Endothelial cell (in vitro differentiated cells): ENCODE measurements around the gene YRDC. TPM values are rescaled to one million over a fixed set of nuclear protein-coding genes. Genes with fewer than 3 reads are reported as not detected.
A peak's percentile ranks its signal among the peaks of the same experiment; 100 is the strongest.

Source experiments
- DNase-seq: peaks from one replicate; pipeline ENCODE4 v3.0.0; 2021; ENCODE audit warnings: low spot score
- H3K27ac Mint-ChIP-seq: one replicate; pipeline ENCODE4 v1.8.0; 2021; ENCODE audit warnings: mixed read lengths, inconsistent platforms; ENCODE audit not compliant: unreplicated experiment
- H3K27me3 Mint-ChIP-seq: one replicate; pipeline ENCODE4 v1.8.0; 2021; ENCODE audit warnings: mild to moderate bottlenecking, moderate library complexity, mixed read lengths, inconsistent platforms; ENCODE audit not compliant: unreplicated experiment
- H3K36me3 Mint-ChIP-seq: one replicate; pipeline ENCODE4 v1.8.0; 2021; ENCODE audit warnings: mild to moderate bottlenecking, low read depth, mixed read lengths, inconsistent platforms; ENCODE audit not compliant: unreplicated experiment
- H3K4me1 Mint-ChIP-seq: one replicate; pipeline ENCODE4 v1.8.0; 2021; ENCODE audit warnings: mild to moderate bottlenecking, mixed read lengths, inconsistent platforms; ENCODE audit not compliant: unreplicated experiment
- H3K4me3 Mint-ChIP-seq: one replicate; pipeline ENCODE4 v1.8.0; 2021; ENCODE audit warnings: mild to moderate bottlenecking, mixed read lengths, inconsistent platforms; ENCODE audit not compliant: unreplicated experiment
- H3K9me3 Mint-ChIP-seq: one replicate; pipeline ENCODE4 v1.8.0; 2021; ENCODE audit warnings: mixed read lengths, inconsistent platforms; ENCODE audit not compliant: unreplicated experiment
- total RNA-seq: library from RNA; stranded (reverse); fragmentation: NEBNext Ultra II Directional; extraction: Animal tissue kit (Norgen Biotek cat#: 25700); gene quantifications from one replicate; pipeline ENCODE4 v1.2.1, GENCODE V29; 2021; ENCODE audit not compliant: unreplicated experiment
- TF ChIP-seq, protein P1 (sequence below): fragments of 200-600 bp; sonication (generic); IDR thresholded peaks from one replicate; pipeline ENCODE4 v1.5.0; 2021; ENCODE audit warnings: antibody characterized with exemption; ENCODE audit not compliant: unreplicated experiment

Gene YRDC
- total RNA-seq, 1 donor from 2014 or later: 11.9 TPM

DNA sequence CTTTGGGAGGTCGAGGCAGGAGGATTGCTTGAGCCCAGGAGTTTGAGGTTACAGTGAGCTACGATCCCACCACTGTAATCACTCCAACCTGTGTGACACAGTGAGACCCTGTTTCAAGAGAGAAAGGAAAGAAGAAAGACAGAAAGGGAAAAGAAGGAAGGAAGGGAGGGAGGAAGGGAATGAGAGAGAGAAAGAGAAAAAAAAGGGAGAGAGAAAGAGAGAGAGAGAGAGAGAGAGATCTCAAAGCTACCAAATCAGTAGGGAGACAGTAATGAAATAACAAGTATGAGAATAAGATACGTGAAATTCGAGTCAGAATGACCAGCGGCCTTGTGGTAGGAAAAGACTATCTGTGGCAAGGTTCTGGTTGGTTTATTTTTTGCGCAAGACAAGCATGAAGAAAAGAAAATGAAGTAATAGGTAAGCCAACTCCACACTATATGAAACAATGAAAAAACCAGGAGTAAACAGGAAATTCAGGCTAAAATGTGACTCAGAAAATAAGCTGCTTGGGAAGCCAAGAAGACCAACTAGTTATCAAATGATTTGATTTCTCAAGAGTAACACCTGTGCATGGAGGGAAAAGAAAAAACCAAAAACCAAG is 42.4 kb upstream of the YRDC start:
- H3K27me3 Mint-ChIP-seq: no peaks in the 10 kb centered on the region
- H3K27ac Mint-ChIP-seq: no peak overlapping the region
- peaks cover 3% of the 10 kb centered on the region for H3K4me1 Mint-ChIP-seq
- DNase-seq: no peak
- no peaks in the 10 kb centered on the region for H3K9me3 Mint-ChIP-seq
- TF ChIP-seq, protein P1, sequence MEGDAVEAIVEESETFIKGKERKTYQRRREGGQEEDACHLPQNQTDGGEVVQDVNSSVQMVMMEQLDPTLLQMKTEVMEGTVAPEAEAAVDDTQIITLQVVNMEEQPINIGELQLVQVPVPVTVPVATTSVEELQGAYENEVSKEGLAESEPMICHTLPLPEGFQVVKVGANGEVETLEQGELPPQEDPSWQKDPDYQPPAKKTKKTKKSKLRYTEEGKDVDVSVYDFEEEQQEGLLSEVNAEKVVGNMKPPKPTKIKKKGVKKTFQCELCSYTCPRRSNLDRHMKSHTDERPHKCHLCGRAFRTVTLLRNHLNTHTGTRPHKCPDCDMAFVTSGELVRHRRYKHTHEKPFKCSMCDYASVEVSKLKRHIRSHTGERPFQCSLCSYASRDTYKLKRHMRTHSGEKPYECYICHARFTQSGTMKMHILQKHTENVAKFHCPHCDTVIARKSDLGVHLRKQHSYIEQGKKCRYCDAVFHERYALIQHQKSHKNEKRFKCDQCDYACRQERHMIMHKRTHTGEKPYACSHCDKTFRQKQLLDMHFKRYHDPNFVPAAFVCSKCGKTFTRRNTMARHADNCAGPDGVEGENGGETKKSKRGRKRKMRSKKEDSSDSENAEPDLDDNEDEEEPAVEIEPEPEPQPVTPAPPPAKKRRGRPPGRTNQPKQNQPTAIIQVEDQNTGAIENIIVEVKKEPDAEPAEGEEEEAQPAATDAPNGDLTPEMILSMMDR: no peak
- no peak overlapping the region for H3K4me3 Mint-ChIP-seq
- no peaks in the 10 kb centered on the region for H3K36me3 Mint-ChIP-seq

DNA sequence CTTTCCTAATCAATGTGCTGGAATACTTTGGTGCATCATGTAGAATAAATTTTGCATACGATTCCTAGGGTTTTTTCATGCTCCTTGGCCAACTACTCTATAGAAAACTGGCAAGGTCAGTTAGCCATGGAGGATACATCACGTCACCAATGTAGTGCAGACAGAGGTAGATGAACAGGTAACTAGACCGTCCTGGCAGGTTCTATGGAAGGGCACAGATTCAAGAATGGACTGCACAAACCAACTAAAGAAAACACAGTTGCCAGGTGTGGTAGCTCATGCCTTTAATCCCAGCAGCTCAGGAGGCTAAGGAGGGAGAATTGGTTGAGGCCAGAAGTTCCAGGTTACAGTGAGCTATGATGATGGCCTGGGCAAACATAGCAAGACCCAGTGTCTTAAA is 41.5 kb upstream of the YRDC start:
- Mint-ChIP-seq H3K4me3 (no peak overlapping the region), H3K9me3 (no peaks in the 10 kb centered on the region), H3K4me1 (peaks cover 6% of the 10 kb centered on the region), H3K36me3 (no peaks in the 10 kb centered on the region), H3K27me3 (peaks cover 1% of the 10 kb centered on the region), H3K27ac (no peak overlapping the region)
- TF ChIP-seq, protein P1: no peak
- DNase-seq: no peak

DNA sequence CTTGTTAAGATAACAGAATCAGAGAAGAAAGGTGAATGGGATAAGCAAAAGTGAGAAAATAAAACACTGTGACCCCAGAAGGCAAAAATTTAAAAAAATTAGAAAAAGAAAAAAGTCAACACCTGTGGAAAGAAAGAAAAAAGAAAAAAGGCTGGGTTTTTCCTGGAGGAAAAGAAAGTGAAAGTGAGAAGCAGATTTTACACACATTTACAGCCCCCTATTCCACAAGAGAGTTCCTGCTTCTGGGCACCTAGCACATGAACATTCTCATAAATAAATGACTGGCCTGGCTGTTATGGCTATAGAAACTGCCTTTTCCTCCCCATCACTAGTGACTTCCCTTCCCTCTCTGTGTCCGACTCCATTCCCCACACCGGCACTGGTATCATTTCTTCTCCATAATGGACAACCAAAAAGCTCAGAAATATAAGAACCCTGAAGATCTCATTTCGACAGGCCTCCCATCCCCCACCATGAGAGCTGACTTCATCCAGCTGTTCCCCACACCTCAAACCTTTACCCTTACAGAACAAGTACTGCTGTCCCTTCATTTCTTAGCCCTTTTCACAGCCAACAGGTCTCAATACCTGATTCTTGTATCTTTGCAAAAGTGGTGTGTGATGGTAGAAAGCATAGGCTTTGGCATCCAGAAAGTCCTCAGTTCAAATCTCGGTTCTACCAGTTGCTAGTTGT is 38.8 kb upstream of the YRDC start:
- TF ChIP-seq, protein P1: no peak
- H3K9me3 Mint-ChIP-seq: no peaks in the 10 kb centered on the region
- no peak for DNase-seq
- H3K4me1 Mint-ChIP-seq: peaks cover 15% of the 10 kb centered on the region
- H3K27me3 Mint-ChIP-seq: peaks cover 1% of the 10 kb centered on the region
- no peaks in the 10 kb centered on the region for H3K36me3 Mint-ChIP-seq
- no peak overlapping the region for H3K27ac Mint-ChIP-seq
- peak overlapping the region; percentile 10 for H3K4me3 Mint-ChIP-seq

DNA sequence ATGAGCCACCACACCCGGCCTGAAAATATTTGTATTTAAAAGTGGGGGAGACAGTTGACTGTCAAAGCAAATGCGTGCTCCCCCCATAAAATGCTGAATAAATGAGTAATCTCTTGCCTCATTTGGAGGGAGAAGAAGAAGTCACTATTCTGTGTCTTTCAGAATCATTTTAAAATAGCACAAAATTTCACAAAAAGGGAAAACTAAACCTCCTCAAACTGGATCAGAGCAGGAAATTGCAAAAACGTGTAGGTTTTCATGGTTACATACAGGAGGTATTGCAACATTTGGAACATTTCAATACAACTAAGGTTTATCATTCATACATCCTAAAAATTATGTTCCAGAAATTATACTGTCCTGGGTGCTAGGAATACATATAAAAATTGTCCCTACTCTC is 37.8 kb upstream of the YRDC start:
- TF ChIP-seq, protein P1: no peak
- Mint-ChIP-seq H3K4me3 (no peak overlapping the region), H3K27me3 (peaks cover 1% of the 10 kb centered on the region), H3K27ac (no peak overlapping the region), H3K36me3 (no peaks in the 10 kb centered on the region), H3K4me1 (peaks cover 15% of the 10 kb centered on the region), H3K9me3 (no peaks in the 10 kb centered on the region)
- DNase-seq: no peak

DNA sequence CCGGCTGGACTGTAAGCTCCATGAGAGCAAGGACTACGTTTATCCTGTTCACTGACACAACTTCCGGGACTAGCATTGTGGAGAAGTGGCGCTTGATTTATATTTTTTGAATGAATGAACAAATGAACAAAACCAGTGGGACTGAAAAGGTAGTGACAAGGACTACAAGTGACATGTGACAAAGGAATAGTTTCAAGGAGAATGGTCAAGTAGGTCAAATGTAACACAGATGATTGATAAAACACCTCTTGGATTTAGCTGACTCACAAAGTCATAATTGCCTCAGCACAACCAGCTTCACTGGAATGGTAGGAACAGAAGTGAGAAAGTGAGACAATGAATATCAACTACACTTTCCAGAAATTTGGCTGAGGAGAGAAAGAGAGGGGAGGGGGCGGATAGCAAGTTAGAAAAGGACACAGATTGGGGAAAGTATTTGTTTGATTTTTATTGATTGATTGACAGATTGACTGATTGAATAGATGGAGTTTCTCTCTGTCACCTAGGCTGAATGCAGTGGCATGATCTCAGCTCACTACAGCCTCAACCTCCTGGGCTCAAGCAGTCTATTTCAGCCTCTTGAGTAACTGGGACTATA is 37.1 kb upstream of the YRDC start:
- Mint-ChIP-seq H3K4me1 (peaks cover 15% of the 10 kb centered on the region), H3K9me3 (no peaks in the 10 kb centered on the region), H3K27me3 (peaks cover 1% of the 10 kb centered on the region), H3K27ac (no peak overlapping the region), H3K36me3 (peaks cover under 1% of the 10 kb centered on the region), H3K4me3 (no peak overlapping the region)
- TF ChIP-seq, protein P1: no peak
- DNase-seq: no peak
